Tibial artery (tissue), 4 donors: Measurements from ENCODE around the gene FHAD1.

Source experiments
- DNase-seq, 2 donors: peaks; one replicate each; pipeline ENCODE4 v3.0.0-alpha.2; 2019
- H3K27ac ChIP-seq, 2 donors: fragments of 200-600 bp; sonication (generic) in 1 of 2; 1 replicate in 1 of 2; 2 replicates in 1 of 2; pipeline ENCODE4 v1.5.1; 2018 to 2019; ENCODE audit warnings: mild to moderate bottlenecking in 1 of 2
- H3K27me3 ChIP-seq, 2 donors: fragments of 200-600 bp; sonication (generic) in 1 of 2; one replicate each; pipeline versions ENCODE4 v1.5.1 to v1.6.0; 2016 to 2019
- H3K36me3 ChIP-seq, 3 donors: fragments of 200-600 bp; sonication (generic) in 2 of 3; one replicate each; pipeline ENCODE4 v1.5.1; 2016 to 2019; ENCODE audit warnings: mild to moderate bottlenecking in 2 of 3
- H3K4me1 ChIP-seq, 4 donors: fragments of 200-600 bp; sonication (generic) in 2 of 4; 1 replicate in 3 of 4; 2 replicates in 1 of 4; pipeline ENCODE4 v1.5.1; 2016 to 2019
- H3K4me3 ChIP-seq, 2 donors: fragments of 200-600 bp; sonication (generic) in 1 of 2; 1 replicate in 1 of 2; 2 replicates in 1 of 2; pipeline ENCODE4 v1.5.1; 2018 to 2019; ENCODE audit warnings: mild to moderate bottlenecking in 2 of 2
- H3K9me3 ChIP-seq, 3 donors: fragments of 200-600 bp; sonication (generic) in 1 of 3; one replicate each; pipeline ENCODE4 v1.5.1; 2016 to 2019
- CTCF ChIP-seq, 2 experiments: fragments of 200-600 bp in 1 of 2; fragments of 450-650 bp in 1 of 2; IDR thresholded peaks; one replicate each; pipeline ENCODE4 v1.5.1; 2017 to 2019; ENCODE audit warnings: antibody characterized with exemption in 2 of 2, mild to moderate bottlenecking in 1 of 2, moderate library complexity in 1 of 2
- intact Hi-C: fragments of 100-400 bp; cut with DNase I; formaldehyde crosslinking; loops from one replicate; pipeline ENCODE4 v1.15.0; 2023; ENCODE audit warnings: low total_unique reads

Gene FHAD1

GRCh38 chr1:15442759-15443158, 195.7 kb downstream of the FHAD1 start:
- Histone ChIP-seq H3K4me3 (no peak overlapping the region), H3K9me3 (no peaks in the 10 kb centered on the region), H3K36me3 (no peaks in the 10 kb centered on the region), H3K4me1 (no peaks in the 10 kb centered on the region), H3K27me3 (peaks cover 0 to 20% of the 10 kb centered on the region in 2 donors), H3K27ac (no peak overlapping the region)
- DNase-seq, result no peak
- intact Hi-C loops, result no loop called here
- no peak for TF ChIP-seq CTCF (IDR thresholded peaks at IDR 0.05)

DNA sequence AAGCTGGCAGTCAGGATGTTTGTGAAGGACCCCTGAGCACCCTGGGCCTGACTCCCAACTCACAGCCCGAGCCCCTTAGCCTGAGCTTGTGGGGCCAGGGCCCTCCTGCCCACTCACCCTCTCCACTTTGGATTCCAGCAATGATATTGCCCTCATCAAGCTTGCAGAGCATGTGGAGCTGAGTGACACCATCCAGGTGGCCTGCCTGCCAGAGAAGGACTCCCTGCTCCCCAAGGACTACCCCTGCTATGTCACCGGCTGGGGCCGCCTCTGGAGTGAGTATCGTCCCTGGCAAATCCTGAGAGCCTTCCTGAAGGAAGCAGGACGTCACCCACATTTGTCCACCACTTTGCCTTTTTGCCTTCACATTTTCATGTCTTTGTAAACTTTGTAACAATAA, 196.3 kb downstream of the FHAD1 start:
- no peaks in the 10 kb centered on the region for H3K4me1 ChIP-seq
- intact Hi-C loops, result no loop called here
- H3K27ac ChIP-seq, result no peak overlapping the region
- peaks cover 0 to 21% of the 10 kb centered on the region in 2 donors for H3K27me3 ChIP-seq
- H3K4me3 ChIP-seq, result no peak overlapping the region
- TF ChIP-seq CTCF (IDR thresholded peaks at IDR 0.05), result no peak
- H3K36me3 ChIP-seq, result no peaks in the 10 kb centered on the region
- no peak for DNase-seq
- H3K9me3 ChIP-seq, result no peaks in the 10 kb centered on the region

DNA sequence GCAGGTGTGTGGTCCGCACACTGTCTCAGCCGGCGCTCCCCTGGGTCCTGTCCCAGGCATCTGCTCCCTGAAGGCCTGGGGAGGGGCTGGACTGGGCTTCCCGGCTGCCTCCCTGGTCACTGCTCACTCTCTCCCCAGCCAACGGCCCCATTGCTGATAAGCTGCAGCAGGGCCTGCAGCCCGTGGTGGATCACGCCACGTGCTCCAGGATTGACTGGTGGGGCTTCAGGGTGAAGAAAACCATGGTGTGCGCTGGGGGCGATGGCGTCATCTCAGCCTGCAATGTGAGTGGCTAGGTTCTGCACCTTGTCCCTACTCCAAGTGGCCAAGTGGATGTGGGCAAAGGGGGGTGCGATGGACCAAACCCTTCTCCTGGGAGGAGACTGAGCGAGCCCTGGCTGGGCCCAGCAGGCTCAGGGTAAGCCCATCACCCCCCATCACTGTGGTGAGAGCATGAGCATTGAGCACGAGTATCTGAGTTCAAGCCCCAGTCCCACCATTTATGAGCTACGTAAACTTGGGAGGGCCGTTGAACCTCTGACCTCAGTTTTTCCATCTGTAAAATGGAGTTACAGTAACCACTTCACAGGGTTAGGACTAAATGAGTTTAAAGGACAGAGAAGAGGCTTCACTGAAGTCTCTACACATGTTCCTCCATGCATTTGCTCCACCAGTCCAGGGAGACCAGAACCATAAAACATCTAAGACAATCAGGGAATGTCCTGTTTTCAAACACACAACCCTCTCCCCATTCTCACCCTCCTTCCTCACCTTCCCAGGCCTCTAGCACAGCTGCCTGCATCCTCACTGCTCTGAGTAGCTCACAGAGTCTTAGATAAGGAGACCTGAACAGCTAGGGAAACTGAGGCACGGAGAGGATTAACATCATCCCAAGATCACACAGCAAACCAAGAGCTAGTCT, 197.7 kb downstream of the FHAD1 start:
- intact Hi-C loops, result no loop called here
- no peak for TF ChIP-seq CTCF (IDR thresholded peaks at IDR 0.05)

DNA sequence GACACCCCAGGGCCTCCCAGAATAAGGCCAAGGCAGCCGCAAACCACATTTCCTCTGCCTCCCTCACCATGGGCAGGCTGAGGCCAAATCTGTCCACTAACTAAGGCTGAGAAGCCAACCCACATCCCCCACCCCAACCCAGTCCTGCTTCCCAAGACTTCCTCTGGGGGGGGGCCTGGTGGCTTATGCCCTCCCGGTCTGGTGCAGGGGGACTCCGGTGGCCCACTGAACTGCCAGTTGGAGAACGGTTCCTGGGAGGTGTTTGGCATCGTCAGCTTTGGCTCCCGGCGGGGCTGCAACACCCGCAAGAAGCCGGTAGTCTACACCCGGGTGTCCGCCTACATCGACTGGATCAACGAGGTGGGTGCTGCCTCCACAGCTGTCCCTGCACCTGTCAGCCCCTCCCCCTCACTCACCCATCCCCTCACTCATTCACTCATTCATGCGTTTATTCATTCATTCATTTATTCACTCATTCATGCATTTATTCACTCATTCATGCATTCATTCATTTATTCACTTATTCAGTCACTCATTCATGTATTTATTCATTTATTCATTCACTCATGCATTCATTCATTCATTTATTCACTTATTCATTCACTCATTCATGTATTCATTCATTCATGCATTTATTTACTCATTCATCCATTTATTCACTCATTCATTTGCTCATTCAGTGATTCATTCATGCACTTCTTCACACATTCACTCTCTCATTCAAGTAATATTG, 198.5 kb downstream of the FHAD1 start:
- H3K27me3 ChIP-seq, result peaks cover 0 to 21% of the 10 kb centered on the region in 2 donors
- no peak overlapping the region for H3K4me3 ChIP-seq
- DNase-seq, result no peak
- TF ChIP-seq CTCF (IDR thresholded peaks at IDR 0.05), result no peak
- H3K4me1 ChIP-seq, result no peaks in the 10 kb centered on the region
- H3K36me3 ChIP-seq, result no peaks in the 10 kb centered on the region
- no peaks in the 10 kb centered on the region for H3K9me3 ChIP-seq
- intact Hi-C loops, result no loop called here
- H3K27ac ChIP-seq, result no peak overlapping the region

More for the DNA sequence above, 197.7 kb downstream of the FHAD1 start:
- Histone ChIP-seq H3K4me3 (no peak overlapping the region), H3K27me3 (peaks cover 0 to 21% of the 10 kb centered on the region in 2 donors), H3K4me1 (no peaks in the 10 kb centered on the region), H3K27ac (no peak overlapping the region), H3K9me3 (no peaks in the 10 kb centered on the region), H3K36me3 (no peaks in the 10 kb centered on the region)
- DNase-seq, result no peak

DNA sequence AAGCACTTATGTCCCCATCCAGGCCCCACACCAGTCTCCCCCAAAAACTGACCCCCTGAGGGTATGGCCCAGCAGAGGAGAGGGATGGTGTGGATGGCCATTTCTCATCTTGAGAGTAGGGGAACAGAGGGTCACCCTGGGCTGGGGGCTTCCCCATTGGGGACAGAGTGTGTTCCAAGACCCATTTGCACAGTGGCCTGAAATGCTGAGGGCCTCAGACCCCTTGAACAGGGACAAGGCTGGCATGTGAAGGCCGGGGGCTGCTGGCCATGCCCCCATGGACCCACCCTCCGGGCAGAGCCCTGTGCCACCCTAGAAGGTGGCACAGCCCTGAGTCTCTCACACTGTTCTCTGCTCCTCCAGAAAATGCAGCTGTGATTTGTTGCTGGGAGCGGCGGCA, 199.2 kb downstream of the FHAD1 start:
- no peak overlapping the region for H3K27ac ChIP-seq
- H3K9me3 ChIP-seq, result no peaks in the 10 kb centered on the region
- H3K27me3 ChIP-seq, result peaks cover 0 to 22% of the 10 kb centered on the region in 2 donors
- no peaks in the 10 kb centered on the region for H3K36me3 ChIP-seq
- intact Hi-C loops, result no loop called here
- H3K4me3 ChIP-seq, result no peak overlapping the region
- DNase-seq, result no peak
- no peaks in the 10 kb centered on the region for H3K4me1 ChIP-seq
- TF ChIP-seq CTCF (IDR thresholded peaks at IDR 0.05), result no peak
